ENCODE data around the gene MTMR3. TPM values are rescaled to one million over a fixed set of nuclear protein-coding genes. Genes with fewer than 3 reads are reported as not detected.
"Not testable (repeated sequence)": the region's sequence is repeated elsewhere in the genome, so short reads cannot be mapped to it uniquely, and the experiment has no call there.

MTMR3 gene
- total and polyA plus RNA-seq, 11 donors = 9.6 to 44.8 (median 34.6) TPM

GRCh38 chr22:29860006-29860766 is 22.8 kb upstream of the MTMR3 start:
- TF ChIP-seq POLR2A (IDR thresholded peaks at IDR 0.05) = no peak
- TF ChIP-seq CTCF (IDR thresholded peaks at IDR 0.05) = no peak

GRCh38 chr22:29861672-29862297 is 21.2 kb upstream of the MTMR3 start:
- TF ChIP-seq POLR2A (IDR thresholded peaks at IDR 0.05) (no peak), CTCF (IDR thresholded peaks at IDR 0.05) (no peak)
- Histone ChIP-seq H3K4me1 (peaks cover 0 to 13% (median 1%) of the 10 kb centered on the region in 12 donors), H3K4me3 (no peak overlapping the region), H3K27ac (peak overlapping the region in 9 of 12 donors; percentile 23 to 83 (median 60)), H3K27me3 (no peaks in the 10 kb centered on the region), H3K36me3 (no peaks in the 10 kb centered on the region), H3K9me3 (no peaks in the 10 kb centered on the region)
- 69 to 78% (median 74%) methylated on average over 2 of the region's 2 CpGs for WGBS, 4 donors
- intact Hi-C loops (cut with DNase I) = no loop called here
- DNase-seq = no peak
- peak; percentile 76 to 85 (median 81) for ATAC-seq

More at GRCh38 chr22:29860006-29860766, 22.8 kb upstream of the MTMR3 start:
- ATAC-seq (no peak), DNase-seq (no peak)
- WGBS, 4 donors = 68 to 81% (median 73%) methylated on average over 2 of the region's 2 CpGs
- H3K36me3 ChIP-seq = no peaks in the 10 kb centered on the region
- intact Hi-C loops (cut with DNase I) = no loop called here
- H3K4me1 ChIP-seq = peaks cover 0 to 22% (median 2%) of the 10 kb centered on the region in 12 donors
- no peaks in the 10 kb centered on the region for H3K27me3 ChIP-seq
- peak overlapping the region in 2 of 12 donors; percentile 60 to 68 for H3K27ac ChIP-seq
- no peak overlapping the region for H3K4me3 ChIP-seq
- no peaks in the 10 kb centered on the region for H3K9me3 ChIP-seq

DNA sequence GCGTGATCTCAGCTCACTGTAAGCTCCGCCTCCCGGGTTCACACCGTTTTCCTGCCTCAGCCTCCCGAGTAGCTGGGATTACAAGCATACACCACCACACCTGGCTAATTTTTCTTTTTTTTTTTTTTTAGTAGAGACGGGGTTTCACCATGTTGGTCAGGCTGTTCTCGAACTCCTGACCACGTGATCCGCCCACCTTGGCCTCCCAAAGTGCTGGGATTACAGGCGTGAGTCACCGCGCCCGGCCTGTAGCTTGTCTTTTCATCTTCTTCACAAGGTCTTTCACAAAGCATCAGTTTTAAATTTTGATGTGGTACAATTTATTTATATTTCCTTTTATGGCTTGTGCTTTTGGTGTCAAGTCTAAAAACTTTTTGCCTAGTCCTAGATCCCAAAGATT is 17.4 kb upstream of the MTMR3 start:
- WGBS, 4 donors = 90 to 95% (median 93%) methylated on average over 13 of the region's 13 CpGs
- H3K36me3 ChIP-seq; H3K9me3 ChIP-seq; H3K27me3 ChIP-seq; H3K27ac ChIP-seq; ATAC-seq; intact Hi-C loops (cut with DNase I); DNase-seq; H3K4me3 ChIP-seq: not testable (repeated sequence)
- peaks cover 0 to 21% (median 2%) of the 10 kb centered on the region in 12 donors for H3K4me1 ChIP-seq

DNA sequence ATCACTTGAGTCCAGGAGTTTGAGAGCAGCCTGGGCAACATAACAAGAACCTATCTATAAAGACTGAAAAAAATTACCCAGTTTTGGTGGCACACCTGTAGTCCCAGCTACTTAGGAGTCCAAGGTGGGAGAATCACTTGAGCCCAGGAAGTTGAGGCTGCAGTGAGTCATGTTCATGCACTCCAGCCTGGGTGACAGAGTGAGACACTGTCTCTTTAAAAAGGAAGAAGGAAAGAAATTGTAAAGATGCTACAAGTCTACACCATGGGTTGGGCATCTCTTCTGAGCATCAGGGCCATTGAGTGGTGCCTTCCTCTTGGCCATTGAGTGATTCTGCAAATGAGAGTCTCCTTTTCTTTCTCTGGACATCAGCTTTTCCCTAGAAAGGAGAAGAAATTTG is 15.7 kb upstream of the MTMR3 start:
- no peak overlapping the region for H3K4me3 ChIP-seq
- ATAC-seq (no peak), DNase-seq (no peak)
- intact Hi-C loops (cut with DNase I) = no loop called here
- no peak overlapping the region for H3K27ac ChIP-seq
- TF ChIP-seq CTCF (IDR thresholded peaks at IDR 0.05) = no peak
- no peak for TF ChIP-seq POLR2A (IDR thresholded peaks at IDR 0.05)
- peaks cover 0 to 16% (median 5%) of the 10 kb centered on the region in 12 donors for H3K4me1 ChIP-seq
- H3K27me3 ChIP-seq = no peaks in the 10 kb centered on the region
- no peaks in the 10 kb centered on the region for H3K36me3 ChIP-seq
- H3K9me3 ChIP-seq = no peaks in the 10 kb centered on the region
